ENCODE measurements around the gene NACAD.

DNA sequence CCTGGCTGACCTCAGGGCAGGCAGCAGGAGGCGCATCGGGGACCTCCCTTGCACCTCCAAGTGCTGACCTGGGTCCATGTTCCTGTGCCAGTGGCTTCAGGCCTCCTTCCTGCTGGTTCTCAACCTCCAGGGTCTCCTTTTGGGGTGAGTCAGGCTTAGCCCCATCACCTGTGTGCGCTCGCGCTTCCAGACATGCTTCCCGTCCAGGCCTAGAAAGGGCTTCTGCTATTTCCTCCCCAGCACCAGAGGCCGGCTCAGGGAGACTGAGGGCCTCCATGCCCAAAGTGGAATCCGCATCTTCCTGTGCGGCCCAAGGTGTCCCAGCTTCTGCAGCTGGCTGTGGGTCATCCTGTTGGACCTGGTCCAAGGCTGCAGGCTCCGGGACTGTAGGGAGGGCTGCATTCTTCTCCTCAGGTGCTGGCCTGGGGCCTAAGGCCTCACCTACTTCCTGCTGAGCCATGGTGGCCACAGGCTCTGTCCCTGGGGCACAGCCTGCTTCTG lies 5.9 kb downstream of the NACAD start:
- TF ChIP-seq, protein P1, sequence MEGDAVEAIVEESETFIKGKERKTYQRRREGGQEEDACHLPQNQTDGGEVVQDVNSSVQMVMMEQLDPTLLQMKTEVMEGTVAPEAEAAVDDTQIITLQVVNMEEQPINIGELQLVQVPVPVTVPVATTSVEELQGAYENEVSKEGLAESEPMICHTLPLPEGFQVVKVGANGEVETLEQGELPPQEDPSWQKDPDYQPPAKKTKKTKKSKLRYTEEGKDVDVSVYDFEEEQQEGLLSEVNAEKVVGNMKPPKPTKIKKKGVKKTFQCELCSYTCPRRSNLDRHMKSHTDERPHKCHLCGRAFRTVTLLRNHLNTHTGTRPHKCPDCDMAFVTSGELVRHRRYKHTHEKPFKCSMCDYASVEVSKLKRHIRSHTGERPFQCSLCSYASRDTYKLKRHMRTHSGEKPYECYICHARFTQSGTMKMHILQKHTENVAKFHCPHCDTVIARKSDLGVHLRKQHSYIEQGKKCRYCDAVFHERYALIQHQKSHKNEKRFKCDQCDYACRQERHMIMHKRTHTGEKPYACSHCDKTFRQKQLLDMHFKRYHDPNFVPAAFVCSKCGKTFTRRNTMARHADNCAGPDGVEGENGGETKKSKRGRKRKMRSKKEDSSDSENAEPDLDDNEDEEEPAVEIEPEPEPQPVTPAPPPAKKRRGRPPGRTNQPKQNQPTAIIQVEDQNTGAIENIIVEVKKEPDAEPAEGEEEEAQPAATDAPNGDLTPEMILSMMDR (IDR thresholded peaks at IDR 0.05; ENCODE audit: poor library complexity, severe bottlenecking), result no peak
- TF ChIP-seq, protein P2, sequence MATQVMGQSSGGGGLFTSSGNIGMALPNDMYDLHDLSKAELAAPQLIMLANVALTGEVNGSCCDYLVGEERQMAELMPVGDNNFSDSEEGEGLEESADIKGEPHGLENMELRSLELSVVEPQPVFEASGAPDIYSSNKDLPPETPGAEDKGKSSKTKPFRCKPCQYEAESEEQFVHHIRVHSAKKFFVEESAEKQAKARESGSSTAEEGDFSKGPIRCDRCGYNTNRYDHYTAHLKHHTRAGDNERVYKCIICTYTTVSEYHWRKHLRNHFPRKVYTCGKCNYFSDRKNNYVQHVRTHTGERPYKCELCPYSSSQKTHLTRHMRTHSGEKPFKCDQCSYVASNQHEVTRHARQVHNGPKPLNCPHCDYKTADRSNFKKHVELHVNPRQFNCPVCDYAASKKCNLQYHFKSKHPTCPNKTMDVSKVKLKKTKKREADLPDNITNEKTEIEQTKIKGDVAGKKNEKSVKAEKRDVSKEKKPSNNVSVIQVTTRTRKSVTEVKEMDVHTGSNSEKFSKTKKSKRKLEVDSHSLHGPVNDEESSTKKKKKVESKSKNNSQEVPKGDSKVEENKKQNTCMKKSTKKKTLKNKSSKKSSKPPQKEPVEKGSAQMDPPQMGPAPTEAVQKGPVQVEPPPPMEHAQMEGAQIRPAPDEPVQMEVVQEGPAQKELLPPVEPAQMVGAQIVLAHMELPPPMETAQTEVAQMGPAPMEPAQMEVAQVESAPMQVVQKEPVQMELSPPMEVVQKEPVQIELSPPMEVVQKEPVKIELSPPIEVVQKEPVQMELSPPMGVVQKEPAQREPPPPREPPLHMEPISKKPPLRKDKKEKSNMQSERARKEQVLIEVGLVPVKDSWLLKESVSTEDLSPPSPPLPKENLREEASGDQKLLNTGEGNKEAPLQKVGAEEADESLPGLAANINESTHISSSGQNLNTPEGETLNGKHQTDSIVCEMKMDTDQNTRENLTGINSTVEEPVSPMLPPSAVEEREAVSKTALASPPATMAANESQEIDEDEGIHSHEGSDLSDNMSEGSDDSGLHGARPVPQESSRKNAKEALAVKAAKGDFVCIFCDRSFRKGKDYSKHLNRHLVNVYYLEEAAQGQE (IDR thresholded peaks at IDR 0.05; ENCODE audit: borderline replicate concordance), result no peak
